ENCODE measurements around the gene NCOA3.

DNA sequence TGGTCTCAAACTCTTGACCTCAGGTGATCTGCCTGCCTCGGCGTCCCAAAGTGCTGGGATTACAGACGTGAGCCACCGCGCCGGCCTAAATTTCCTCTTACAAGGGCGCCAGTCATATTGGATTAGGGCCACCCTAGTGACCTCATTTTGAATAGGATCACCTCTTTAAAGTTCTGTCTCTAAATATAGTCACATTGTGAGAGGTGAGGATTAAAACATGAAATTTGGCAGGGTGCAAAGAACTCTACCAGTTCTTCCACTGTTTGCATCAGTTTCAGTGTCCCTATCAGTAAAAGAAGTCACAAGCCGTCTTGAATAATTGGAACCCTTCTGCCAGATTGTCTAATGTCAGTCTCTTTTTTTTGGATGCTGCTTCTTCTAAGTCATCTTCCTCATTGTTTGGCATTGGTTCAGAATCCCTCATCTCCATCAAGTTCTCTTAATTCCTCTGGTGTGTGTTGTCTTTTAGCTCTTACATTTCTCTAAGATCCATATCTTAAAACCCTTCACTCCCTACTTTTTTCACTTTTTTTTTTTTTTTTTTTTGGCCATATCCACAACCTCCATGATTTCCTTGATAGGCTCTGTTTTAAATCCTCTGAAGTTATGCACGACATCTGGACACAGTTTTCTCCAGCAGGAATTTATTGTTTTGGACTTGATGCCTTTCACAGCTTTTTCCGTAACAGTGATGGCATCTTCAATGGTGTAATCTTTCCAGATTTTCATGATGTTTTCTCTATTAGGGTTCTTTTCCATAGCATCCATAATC is 56.8 kb downstream of the NCOA3 start:
- TF ChIP-seq, protein P1, sequence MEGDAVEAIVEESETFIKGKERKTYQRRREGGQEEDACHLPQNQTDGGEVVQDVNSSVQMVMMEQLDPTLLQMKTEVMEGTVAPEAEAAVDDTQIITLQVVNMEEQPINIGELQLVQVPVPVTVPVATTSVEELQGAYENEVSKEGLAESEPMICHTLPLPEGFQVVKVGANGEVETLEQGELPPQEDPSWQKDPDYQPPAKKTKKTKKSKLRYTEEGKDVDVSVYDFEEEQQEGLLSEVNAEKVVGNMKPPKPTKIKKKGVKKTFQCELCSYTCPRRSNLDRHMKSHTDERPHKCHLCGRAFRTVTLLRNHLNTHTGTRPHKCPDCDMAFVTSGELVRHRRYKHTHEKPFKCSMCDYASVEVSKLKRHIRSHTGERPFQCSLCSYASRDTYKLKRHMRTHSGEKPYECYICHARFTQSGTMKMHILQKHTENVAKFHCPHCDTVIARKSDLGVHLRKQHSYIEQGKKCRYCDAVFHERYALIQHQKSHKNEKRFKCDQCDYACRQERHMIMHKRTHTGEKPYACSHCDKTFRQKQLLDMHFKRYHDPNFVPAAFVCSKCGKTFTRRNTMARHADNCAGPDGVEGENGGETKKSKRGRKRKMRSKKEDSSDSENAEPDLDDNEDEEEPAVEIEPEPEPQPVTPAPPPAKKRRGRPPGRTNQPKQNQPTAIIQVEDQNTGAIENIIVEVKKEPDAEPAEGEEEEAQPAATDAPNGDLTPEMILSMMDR (conservative IDR thresholded peaks at IDR 0.05; ENCODE audit: low read depth in 2 of 2): no peak
- TF ChIP-seq EZH2phosphoT487 (IDR thresholded peaks at IDR 0.05; ENCODE audit: unreplicated experiment): no peak
- TF ChIP-seq POLR2AphosphoS5 (IDR thresholded peaks at IDR 0.05; ENCODE audit: low read depth): no peak
- TF ChIP-seq, protein P2, sequence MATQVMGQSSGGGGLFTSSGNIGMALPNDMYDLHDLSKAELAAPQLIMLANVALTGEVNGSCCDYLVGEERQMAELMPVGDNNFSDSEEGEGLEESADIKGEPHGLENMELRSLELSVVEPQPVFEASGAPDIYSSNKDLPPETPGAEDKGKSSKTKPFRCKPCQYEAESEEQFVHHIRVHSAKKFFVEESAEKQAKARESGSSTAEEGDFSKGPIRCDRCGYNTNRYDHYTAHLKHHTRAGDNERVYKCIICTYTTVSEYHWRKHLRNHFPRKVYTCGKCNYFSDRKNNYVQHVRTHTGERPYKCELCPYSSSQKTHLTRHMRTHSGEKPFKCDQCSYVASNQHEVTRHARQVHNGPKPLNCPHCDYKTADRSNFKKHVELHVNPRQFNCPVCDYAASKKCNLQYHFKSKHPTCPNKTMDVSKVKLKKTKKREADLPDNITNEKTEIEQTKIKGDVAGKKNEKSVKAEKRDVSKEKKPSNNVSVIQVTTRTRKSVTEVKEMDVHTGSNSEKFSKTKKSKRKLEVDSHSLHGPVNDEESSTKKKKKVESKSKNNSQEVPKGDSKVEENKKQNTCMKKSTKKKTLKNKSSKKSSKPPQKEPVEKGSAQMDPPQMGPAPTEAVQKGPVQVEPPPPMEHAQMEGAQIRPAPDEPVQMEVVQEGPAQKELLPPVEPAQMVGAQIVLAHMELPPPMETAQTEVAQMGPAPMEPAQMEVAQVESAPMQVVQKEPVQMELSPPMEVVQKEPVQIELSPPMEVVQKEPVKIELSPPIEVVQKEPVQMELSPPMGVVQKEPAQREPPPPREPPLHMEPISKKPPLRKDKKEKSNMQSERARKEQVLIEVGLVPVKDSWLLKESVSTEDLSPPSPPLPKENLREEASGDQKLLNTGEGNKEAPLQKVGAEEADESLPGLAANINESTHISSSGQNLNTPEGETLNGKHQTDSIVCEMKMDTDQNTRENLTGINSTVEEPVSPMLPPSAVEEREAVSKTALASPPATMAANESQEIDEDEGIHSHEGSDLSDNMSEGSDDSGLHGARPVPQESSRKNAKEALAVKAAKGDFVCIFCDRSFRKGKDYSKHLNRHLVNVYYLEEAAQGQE (IDR thresholded peaks at IDR 0.05; ENCODE audit: unreplicated experiment): no peak
- no peak for TF ChIP-seq EZH2 (IDR thresholded peaks at IDR 0.05; ENCODE audit: low read depth, unreplicated experiment)
- TF ChIP-seq, protein P3, sequence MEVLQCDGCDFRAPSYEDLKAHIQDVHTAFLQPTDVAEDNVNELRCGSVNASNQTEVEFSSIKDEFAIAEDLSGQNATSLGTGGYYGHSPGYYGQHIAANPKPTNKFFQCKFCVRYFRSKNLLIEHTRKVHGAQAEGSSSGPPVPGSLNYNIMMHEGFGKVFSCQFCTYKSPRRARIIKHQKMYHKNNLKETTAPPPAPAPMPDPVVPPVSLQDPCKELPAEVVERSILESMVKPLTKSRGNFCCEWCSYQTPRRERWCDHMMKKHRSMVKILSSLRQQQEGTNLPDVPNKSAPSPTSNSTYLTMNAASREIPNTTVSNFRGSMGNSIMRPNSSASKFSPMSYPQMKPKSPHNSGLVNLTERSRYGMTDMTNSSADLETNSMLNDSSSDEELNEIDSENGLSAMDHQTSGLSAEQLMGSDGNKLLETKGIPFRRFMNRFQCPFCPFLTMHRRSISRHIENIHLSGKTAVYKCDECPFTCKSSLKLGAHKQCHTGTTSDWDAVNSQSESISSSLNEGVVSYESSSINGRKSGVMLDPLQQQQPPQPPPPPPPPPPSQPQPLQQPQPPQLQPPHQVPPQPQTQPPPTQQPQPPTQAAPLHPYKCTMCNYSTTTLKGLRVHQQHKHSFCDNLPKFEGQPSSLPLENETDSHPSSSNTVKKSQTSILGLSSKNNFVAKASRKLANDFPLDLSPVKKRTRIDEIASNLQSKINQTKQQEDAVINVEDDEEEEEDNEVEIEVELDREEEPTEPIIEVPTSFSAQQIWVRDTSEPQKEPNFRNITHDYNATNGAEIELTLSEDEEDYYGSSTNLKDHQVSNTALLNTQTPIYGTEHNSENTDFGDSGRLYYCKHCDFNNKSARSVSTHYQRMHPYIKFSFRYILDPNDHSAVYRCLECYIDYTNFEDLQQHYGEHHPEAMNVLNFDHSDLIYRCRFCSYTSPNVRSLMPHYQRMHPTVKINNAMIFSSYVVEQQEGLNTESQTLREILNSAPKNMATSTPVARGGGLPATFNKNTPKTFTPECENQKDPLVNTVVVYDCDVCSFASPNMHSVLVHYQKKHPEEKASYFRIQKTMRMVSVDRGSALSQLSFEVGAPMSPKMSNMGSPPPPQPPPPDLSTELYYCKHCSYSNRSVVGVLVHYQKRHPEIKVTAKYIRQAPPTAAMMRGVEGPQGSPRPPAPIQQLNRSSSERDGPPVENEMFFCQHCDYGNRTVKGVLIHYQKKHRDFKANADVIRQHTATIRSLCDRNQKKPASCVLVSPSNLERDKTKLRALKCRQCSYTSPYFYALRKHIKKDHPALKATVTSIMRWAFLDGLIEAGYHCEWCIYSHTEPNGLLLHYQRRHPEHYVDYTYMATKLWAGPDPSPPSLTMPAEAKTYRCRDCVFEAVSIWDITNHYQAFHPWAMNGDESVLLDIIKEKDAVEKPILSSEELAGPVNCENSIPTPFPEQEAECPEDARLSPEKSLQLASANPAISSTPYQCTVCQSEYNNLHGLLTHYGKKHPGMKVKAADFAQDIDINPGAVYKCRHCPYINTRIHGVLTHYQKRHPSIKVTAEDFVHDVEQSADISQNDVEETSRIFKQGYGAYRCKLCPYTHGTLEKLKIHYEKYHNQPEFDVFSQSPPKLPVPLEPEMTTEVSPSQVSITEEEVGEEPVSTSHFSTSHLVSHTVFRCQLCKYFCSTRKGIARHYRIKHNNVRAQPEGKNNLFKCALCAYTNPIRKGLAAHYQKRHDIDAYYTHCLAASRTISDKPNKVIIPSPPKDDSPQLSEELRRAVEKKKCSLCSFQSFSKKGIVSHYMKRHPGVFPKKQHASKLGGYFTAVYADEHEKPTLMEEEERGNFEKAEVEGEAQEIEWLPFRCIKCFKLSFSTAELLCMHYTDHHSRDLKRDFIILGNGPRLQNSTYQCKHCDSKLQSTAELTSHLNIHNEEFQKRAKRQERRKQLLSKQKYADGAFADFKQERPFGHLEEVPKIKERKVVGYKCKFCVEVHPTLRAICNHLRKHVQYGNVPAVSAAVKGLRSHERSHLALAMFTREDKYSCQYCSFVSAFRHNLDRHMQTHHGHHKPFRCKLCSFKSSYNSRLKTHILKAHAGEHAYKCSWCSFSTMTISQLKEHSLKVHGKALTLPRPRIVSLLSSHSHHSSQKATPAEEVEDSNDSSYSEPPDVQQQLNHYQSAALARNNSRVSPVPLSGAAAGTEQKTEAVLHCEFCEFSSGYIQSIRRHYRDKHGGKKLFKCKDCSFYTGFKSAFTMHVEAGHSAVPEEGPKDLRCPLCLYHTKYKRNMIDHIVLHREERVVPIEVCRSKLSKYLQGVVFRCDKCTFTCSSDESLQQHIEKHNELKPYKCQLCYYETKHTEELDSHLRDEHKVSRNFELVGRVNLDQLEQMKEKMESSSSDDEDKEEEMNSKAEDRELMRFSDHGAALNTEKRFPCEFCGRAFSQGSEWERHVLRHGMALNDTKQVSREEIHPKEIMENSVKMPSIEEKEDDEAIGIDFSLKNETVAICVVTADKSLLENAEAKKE (CRISPR knock-in tag; IDR thresholded peaks at IDR 0.05): no peak
- no peak for TF ChIP-seq JUNB (IDR thresholded peaks at IDR 0.05; ENCODE audit: unreplicated experiment)
- TF ChIP-seq ZNF331 (CRISPR knock-in tag; IDR thresholded peaks at IDR 0.05; ENCODE audit: low read depth): no peak
- no peak for TF ChIP-seq STAT1 (IDR thresholded peaks at IDR 0.05; ENCODE audit: unreplicated experiment)

Data from GM23338 (cell line).